Ovary (tissue), 9 donors: ENCODE measurements around the gene KLC1. TPM values are rescaled to one million over a fixed set of nuclear protein-coding genes. Genes with fewer than 3 reads are reported as not detected.

Experiments
- DNase-seq, 5 donors: peaks; one replicate each; pipeline ENCODE4 v3.0.0-alpha.2; 2019 to 2020
- H3K27ac ChIP-seq, 2 donors: fragments of 200-600 bp; one replicate each; pipeline versions ENCODE4 v1.5.1 to v1.8.0; 2019 to 2022
- H3K27me3 ChIP-seq: fragments of 200-600 bp; one replicate; pipeline ENCODE4 v1.8.0; 2022
- H3K36me3 ChIP-seq: fragments of 200-600 bp; sonication (generic); one replicate; pipeline ENCODE4 v1.5.1; 2019
- H3K4me1 ChIP-seq: one replicate; pipeline ENCODE4 v1.8.1; 2013; ENCODE audit warnings: mild to moderate bottlenecking, moderate library complexity; ENCODE audit not compliant: insufficient read depth
- H3K4me3 ChIP-seq: fragments of 200-600 bp; sonication (generic); one replicate; pipeline ENCODE4 v1.5.1; 2017
- H3K9me3 ChIP-seq, 2 donors: fragments of 200-600 bp in 1 of 2; sonication (generic) in 1 of 2; one replicate each; pipeline versions ENCODE4 v1.5.1 to v1.8.1; 2013 to 2019; ENCODE audit warnings: mild to moderate bottlenecking in 1 of 2, moderate library complexity in 1 of 2
- EP300 ChIP-seq: sonication (generic); formaldehyde crosslinking; IDR thresholded peaks from one replicate; pipeline ENCODE4 v1.6.1; 2017; ENCODE audit warnings: antibody characterized with exemption
- POLR2A ChIP-seq: fragments of 450-650 bp; IDR thresholded peaks from one replicate; pipeline ENCODE4 v1.6.1; 2017; ENCODE audit warnings: antibody characterized with exemption, mild to moderate bottlenecking, moderate library complexity
- WGBS, 3 donors: extraction: QIAGEN DNeasy Blood & Tissue Kit in 1 of 3; methylation state at CpG; one replicate each; pipeline versions ENCODE4 v1.1.5 to v1.1.7; 2013 to 2017; 5-methylcytosine and 5-hydroxymethylcytosine counted together
- intact Hi-C, 4 donors: fragments of 100-400 bp; cut with DNase I; formaldehyde crosslinking; loops; one replicate each; pipeline versions ENCODE4 v1.11.0 to v1.15.1; 2022 to 2023
- polyA plus RNA-seq, 2 donors: library from polyadenylated mRNA; stranded (reverse); fragments of 200-250 nt in 1 of 2; fragments of 350-450 nt in 1 of 2; fragmentation: Illumina TruSeq in 1 of 2; extraction: RNeasy Lipid Tissue Mini Kit (QIAGEN cat#74804) in 1 of 2; gene quantifications; one replicate each; pipeline ENCODE4 v1.2.3, GENCODE V29; 2013 to 2014
- total RNA-seq, 7 donors: library from RNA; depleted of rRNA in 2 of 7; stranded (reverse); fragments of >200 nt in 2 of 7; fragmentation: NEBNext Ultra II Directional in 3 of 7; extraction: Animal tissue kit (Norgen Biotek cat#: 25700) in 3 of 7; gene quantifications; one replicate each; pipeline versions ENCODE4 v1.1.0 to v1.2.4, GENCODE V29; 2016 to 2023
- TF ChIP-seq, protein P1 (sequence below), 3 donors: fragments of 450-650 bp in 2 of 3; fragments of 200-600 bp in 1 of 3; IDR thresholded peaks; one replicate each; pipeline versions ENCODE4 v1.5.1 to v1.8.0; 2016 to 2022; ENCODE audit warnings: antibody characterized with exemption in 3 of 3, mild to moderate bottlenecking in 1 of 3
- donor health status: DM: no; HTN: no; CAD: no; lungs with moderate emphysema.
- donor health status: DM: no; HTN: no; CAD: no.
- donor health status: Bipolar disorder and iron deficiency.
- donor health status: DM: yes; HTN: yes; CAD: no.
- donor health status: DM: no; HTN: no; CAD: no.
- donor health status: DM: yes; HTN: yes; CAD: no.

The KLC1 gene
- total and polyA plus RNA-seq, 9 donors = 80.0 to 191 (median 149) TPM

DNA sequence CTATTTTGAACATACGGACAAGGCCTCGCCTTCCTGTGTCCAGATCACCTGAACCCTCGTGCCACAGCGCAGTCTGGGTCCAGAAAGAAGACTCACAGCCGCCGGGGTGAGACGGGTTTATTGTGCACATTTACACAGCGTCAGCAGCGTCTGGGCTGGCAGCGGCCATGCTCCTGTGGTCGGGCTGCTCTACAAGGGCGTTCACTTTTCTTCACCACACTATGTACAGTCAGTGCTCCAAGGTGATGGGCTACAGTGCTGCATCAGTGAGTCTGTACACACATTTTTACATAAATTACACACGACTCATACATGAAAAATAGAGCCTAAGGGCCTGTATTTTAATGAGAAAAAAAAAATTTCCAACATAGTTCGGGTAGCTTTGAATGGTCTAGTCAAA, 104.6 kb downstream of the KLC1 start:
- Histone ChIP-seq H3K36me3 (no peaks in the 10 kb centered on the region), H3K27me3 (no peaks in the 10 kb centered on the region), H3K4me1 (peaks cover 30% of the 10 kb centered on the region), H3K27ac (no peak overlapping the region), H3K9me3 (no peaks in the 10 kb centered on the region), H3K4me3 (no peak overlapping the region)
- TF ChIP-seq, protein P1, sequence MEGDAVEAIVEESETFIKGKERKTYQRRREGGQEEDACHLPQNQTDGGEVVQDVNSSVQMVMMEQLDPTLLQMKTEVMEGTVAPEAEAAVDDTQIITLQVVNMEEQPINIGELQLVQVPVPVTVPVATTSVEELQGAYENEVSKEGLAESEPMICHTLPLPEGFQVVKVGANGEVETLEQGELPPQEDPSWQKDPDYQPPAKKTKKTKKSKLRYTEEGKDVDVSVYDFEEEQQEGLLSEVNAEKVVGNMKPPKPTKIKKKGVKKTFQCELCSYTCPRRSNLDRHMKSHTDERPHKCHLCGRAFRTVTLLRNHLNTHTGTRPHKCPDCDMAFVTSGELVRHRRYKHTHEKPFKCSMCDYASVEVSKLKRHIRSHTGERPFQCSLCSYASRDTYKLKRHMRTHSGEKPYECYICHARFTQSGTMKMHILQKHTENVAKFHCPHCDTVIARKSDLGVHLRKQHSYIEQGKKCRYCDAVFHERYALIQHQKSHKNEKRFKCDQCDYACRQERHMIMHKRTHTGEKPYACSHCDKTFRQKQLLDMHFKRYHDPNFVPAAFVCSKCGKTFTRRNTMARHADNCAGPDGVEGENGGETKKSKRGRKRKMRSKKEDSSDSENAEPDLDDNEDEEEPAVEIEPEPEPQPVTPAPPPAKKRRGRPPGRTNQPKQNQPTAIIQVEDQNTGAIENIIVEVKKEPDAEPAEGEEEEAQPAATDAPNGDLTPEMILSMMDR (IDR thresholded peaks at IDR 0.05) = no peak
- no peak for TF ChIP-seq POLR2A
- TF ChIP-seq EP300 = no peak
- WGBS, 3 donors = 87 to 91% (median 89%) methylated on average over 14 of the region's 14 CpGs
- peak in 2 of 5 donors; percentile 13 to 34 for DNase-seq
- intact Hi-C loops = loop anchor here in 1 of 4 donors (10.0 kb wide), 1 partner anchor 159 kb away; no protein-coding TSS in a partner anchor

DNA sequence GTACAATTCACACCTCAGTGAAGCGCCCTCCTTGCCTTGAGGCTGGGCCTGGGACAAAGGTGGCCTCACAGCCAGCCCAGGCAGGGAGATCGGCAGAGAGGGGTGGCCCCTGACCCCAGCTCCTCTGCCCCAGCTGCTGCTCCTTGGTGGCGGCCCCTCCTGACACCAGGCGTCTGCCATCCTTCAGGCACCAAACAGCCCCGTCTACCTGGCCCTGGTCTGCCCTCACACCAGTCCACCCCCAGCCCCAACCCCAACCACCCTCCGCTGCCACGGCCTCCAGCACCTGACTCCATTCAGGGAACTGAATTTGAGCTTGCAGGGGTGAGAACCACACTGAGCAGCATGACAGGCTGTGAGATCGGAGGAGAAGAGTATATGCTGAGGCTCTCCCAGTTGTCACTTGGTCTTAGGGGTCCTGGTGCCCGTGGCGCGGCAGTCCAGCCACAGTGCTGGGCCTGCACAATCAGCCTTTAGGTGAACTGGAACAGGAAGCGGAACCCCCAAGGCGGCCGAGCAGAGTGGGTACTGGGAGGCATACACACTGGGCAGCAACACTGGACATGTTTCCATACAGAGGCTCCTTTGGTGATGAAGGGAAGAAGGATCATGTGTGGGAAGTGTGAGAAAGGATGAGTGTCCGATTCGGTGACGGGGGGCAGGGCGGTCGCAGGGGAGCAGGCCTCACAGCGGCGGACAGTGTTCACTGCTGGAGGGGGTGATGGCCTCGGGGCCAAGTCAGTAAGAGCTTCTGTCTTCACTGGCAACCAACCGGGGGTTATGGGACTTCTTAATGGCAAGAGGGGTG, 105.3 kb downstream of the KLC1 start:
- TF ChIP-seq POLR2A (no peak), EP300 (no peak)
- TF ChIP-seq, protein P1 (IDR thresholded peaks at IDR 0.05) = no peak
- peak in 2 of 5 donors; percentile 18 to 32 for DNase-seq
- Histone ChIP-seq H3K4me3 (no peak overlapping the region), H3K4me1 (peaks cover 30% of the 10 kb centered on the region), H3K9me3 (no peaks in the 10 kb centered on the region), H3K27ac (no peak overlapping the region), H3K36me3 (no peaks in the 10 kb centered on the region), H3K27me3 (no peaks in the 10 kb centered on the region)
- 86 to 88% (median 87%) methylated on average over 23 of the region's 23 CpGs for WGBS, 3 donors
- intact Hi-C loops = loop anchor here in 1 of 4 donors (10.0 kb wide), 1 partner anchor 159 kb away; no protein-coding TSS in a partner anchor

DNA sequence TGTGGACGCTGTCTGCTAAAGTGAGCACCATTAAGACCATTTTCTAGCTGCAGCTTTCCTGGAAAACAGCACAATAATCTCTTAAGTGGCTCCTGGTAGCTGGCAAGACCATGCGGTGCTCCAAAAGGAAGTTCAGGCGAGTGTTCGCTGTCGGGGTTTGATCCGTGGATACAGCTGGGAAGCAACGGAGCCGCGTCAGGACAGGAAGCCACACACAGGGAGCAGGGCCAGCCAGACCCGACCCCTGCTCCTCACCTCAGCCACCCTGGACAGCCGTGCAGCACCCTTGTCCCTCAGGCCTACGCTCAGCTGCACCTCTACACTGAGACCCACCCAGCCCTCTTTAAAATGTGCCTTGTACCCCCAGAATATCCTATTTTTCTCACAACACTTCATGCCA, 106.0 kb downstream of the KLC1 start:
- Histone ChIP-seq H3K27me3 (no peaks in the 10 kb centered on the region), H3K9me3 (no peaks in the 10 kb centered on the region), H3K27ac (no peak overlapping the region), H3K36me3 (no peaks in the 10 kb centered on the region), H3K4me1 (peaks cover 30% of the 10 kb centered on the region), H3K4me3 (no peak overlapping the region)
- DNase-seq = peak in 3 of 5 donors; percentile 22 to 49 (median 35)
- 35 to 49% (median 46%) methylated on average over 12 of the region's 12 CpGs for WGBS, 3 donors
- TF ChIP-seq POLR2A = no peak
- TF ChIP-seq EP300 = no peak
- TF ChIP-seq, protein P1 (IDR thresholded peaks at IDR 0.05) = no peak
- intact Hi-C loops = loop anchor here in 1 of 4 donors (10.0 kb wide), 1 partner anchor 160 kb away; no protein-coding TSS in a partner anchor

DNA sequence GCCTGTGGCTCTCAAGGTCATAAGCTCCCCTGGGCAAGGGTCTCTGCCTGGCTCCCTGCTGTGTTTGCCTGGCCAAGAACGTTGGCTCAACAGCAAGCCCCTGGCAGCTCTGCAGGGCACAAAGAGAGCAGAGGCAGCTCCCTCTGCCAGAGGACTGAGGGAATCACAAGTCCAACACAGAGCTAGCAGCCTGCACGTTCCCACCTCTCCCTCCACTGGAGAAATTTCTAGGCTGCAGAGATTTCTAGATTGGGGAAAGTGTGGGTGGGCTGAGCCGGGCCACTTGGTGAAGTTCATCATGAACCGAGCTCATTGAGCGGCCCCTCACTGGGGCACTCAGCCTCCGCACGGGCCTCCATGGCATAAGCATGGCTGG, 106.4 kb downstream of the KLC1 start:
- H3K36me3 ChIP-seq = no peaks in the 10 kb centered on the region
- H3K9me3 ChIP-seq = no peaks in the 10 kb centered on the region
- no peak overlapping the region for H3K27ac ChIP-seq
- peak in 1 of 5 donors; percentile 45 for DNase-seq
- no peaks in the 10 kb centered on the region for H3K27me3 ChIP-seq
- H3K4me3 ChIP-seq = no peak overlapping the region
- intact Hi-C loops = loop anchor here in 1 of 4 donors (10.0 kb wide), 1 partner anchor 161 kb away; no protein-coding TSS in a partner anchor
- TF ChIP-seq, protein P1 (IDR thresholded peaks at IDR 0.05) = no peak
- TF ChIP-seq EP300 (no peak), POLR2A (no peak)
- WGBS, 3 donors = 32 to 51% (median 39%) methylated on average over 7 of the region's 7 CpGs
- H3K4me1 ChIP-seq = peaks cover 28% of the 10 kb centered on the region
